GM06990 (cell line): ENCODE measurements around the gene TTLL3.

Source experiments
- DNase-seq: peaks from one replicate; pipeline ENCODE4 v3.0.0-alpha.2; 2011; ENCODE audit not compliant: insufficient read length; ENCODE audit errors: extremely low read depth
- H3K27me3 ChIP-seq: replicated peaks from 2 replicates; pipeline ENCODE4 v1.6.0; 2011; ENCODE audit warnings: low read length; ENCODE audit not compliant: control insufficient read depth, insufficient read depth
- H3K36me3 ChIP-seq: 2 replicates; pipeline ENCODE4 v1.5.1; 2011; ENCODE audit warnings: low read length; ENCODE audit not compliant: control insufficient read depth, insufficient read depth
- H3K4me3 ChIP-seq: replicated peaks from 2 replicates; pipeline ENCODE4 v1.5.1; 2011; ENCODE audit warnings: low read depth, mild to moderate bottlenecking, control low read depth, low read length
- CTCF ChIP-seq: IDR thresholded peaks from 2 replicates; pipeline ENCODE4 v1.5.1; 2011; ENCODE audit warnings: low read length, control low read depth, mild to moderate bottlenecking, inconsistent platforms; ENCODE audit not compliant: insufficient read depth, poor library complexity, severe bottlenecking

The TTLL3 gene

GRCh38 chr3:9791790-9792404 lies 18.2 kb upstream of the TTLL3 start:
- peaks cover 19% of the 10 kb centered on the region for H3K36me3 ChIP-seq
- H3K4me3 ChIP-seq = peak overlapping the region; percentile 86
- H3K27me3 ChIP-seq = no peaks in the 10 kb centered on the region
- TF ChIP-seq CTCF = no peak
- no peak for DNase-seq

GRCh38 chr3:9792405-9793160 lies 17.5 kb upstream of the TTLL3 start, which contains the start of the genes ARPC4 and TADA3:
Gene ARPC4 (plus strand): TSS chr3:9793082. CDS start chr3:9793122, 40 bp downstream.
Gene TADA3 (minus strand): TSS chr3:9792473. CDS start chr3:9791466, 1,007 bp downstream.
- Histone ChIP-seq H3K36me3 (peaks cover 20% of the 10 kb centered on the region), H3K27me3 (no peaks in the 10 kb centered on the region), H3K4me3 (peak within 1 kb of the TSS; percentile 86)
- peak; percentile 94 for DNase-seq
- TF ChIP-seq CTCF = no peak

GRCh38 chr3:9793161-9793781 lies 16.8 kb upstream of the TTLL3 start:
- H3K27me3 ChIP-seq = no peaks in the 10 kb centered on the region
- TF ChIP-seq CTCF = no peak
- no peak for DNase-seq
- peak overlapping the region; percentile 86 for H3K4me3 ChIP-seq
- peaks cover 21% of the 10 kb centered on the region for H3K36me3 ChIP-seq

GRCh38 chr3:9794400-9794799 lies 15.7 kb upstream of the TTLL3 start:
- Histone ChIP-seq H3K27me3 (no peaks in the 10 kb centered on the region), H3K36me3 (peaks cover 20% of the 10 kb centered on the region), H3K4me3 (peak overlapping the region; percentile 86)
- no peak for TF ChIP-seq CTCF
- DNase-seq = no peak

GRCh38 chr3:9795207-9795606 lies 14.9 kb upstream of the TTLL3 start:
- TF ChIP-seq CTCF = no peak
- DNase-seq = no peak
- Histone ChIP-seq H3K4me3 (no peak overlapping the region; the same call in 1 of the 2 replicates), H3K36me3 (peaks cover 22% of the 10 kb centered on the region), H3K27me3 (no peaks in the 10 kb centered on the region)
